ENCODE measurements around the gene KIR3DL3. TPM values are rescaled to one million over a fixed set of nuclear protein-coding genes. Genes with fewer than 3 reads are reported as not detected.
"Not testable (repeated sequence)": the region's sequence is repeated elsewhere in the genome, so short reads cannot be mapped to it uniquely, and the experiment has no call there.

KIR3DL3 gene
- not detected in 2 replicates for total RNA-seq (2021)
- not detected for Bru-seq, nascent RNA
- not detected for BruChase-seq, experiment 1, labeled RNA remaining after a 2-hour chase
- BruChase-seq, experiment 2, labeled RNA remaining after a 6-hour chase: not detected
- long read RNA-seq: 0 reads

- intact Hi-C loops (cut with micrococcal nuclease; ENCODE audit: unreplicated experiment): no loop called here
- CTCF ChIA-PET: no interaction called here
- POLR2A ChIA-PET (ENCODE audit: low non-redundant PET): no interaction called here
- no peak for TF ChIP-seq EZH2 (IDR thresholded peaks at IDR 0.05; ENCODE audit: borderline replicate concordance, low read depth, low read length, poor library complexity, severe bottlenecking)
- no peak for TF ChIP-seq CTCF (conservative IDR thresholded peaks at IDR 0.05; ENCODE audit: low read depth, low read length)
- no peak within 1 kb of the TSS for H3K27ac ChIP-seq (ENCODE audit: low read depth, low read length, poor library complexity, severe bottlenecking)
- H3K27me3 ChIP-seq (replicated peaks; ENCODE audit: insufficient read depth, low read depth, low read length, poor library complexity): peaks cover 8% of the 10 kb centered on the region
- H3K4me1 ChIP-seq (ENCODE audit: insufficient read depth, low read length, poor library complexity, severe bottlenecking): no peaks in the 10 kb centered on the region
- no peak for DNase-seq (ENCODE audit: low spot score)
- no peaks in the 10 kb centered on the region for H3K36me3 ChIP-seq (ENCODE audit: insufficient read depth, low read length, poor library complexity, severe bottlenecking)
- peaks cover 20% of the 10 kb centered on the region for H3K9me3 ChIP-seq (ENCODE audit: low read depth, low read length, poor library complexity, severe bottlenecking)
- BruUV-seq (replicated peaks): no TSS peak
- no peak within 1 kb of the TSS for H3K4me3 ChIP-seq (ENCODE audit: low read depth, low read length, poor library complexity, severe bottlenecking)
Measured at GRCh38 chr19:54724142-54724541, at the start of gene KIR3DL3. TSS of gene KIR3DL3 (plus strand) at chr19:54724442. CDS start at chr19:54724497, 55 bp downstream.

- BruUV-seq (replicated peaks); H3K4me3 ChIP-seq (ENCODE audit: low read depth, low read length, poor library complexity, severe bottlenecking); H3K9me3 ChIP-seq (ENCODE audit: low read depth, low read length, poor library complexity, severe bottlenecking); POLR2A ChIA-PET (ENCODE audit: low non-redundant PET); H3K27ac ChIP-seq (ENCODE audit: low read depth, low read length, poor library complexity, severe bottlenecking); H3K36me3 ChIP-seq (ENCODE audit: insufficient read depth, low read length, poor library complexity, severe bottlenecking); H3K4me1 ChIP-seq (ENCODE audit: insufficient read depth, low read length, poor library complexity, severe bottlenecking): not testable (repeated sequence)
- intact Hi-C loops (cut with micrococcal nuclease; ENCODE audit: unreplicated experiment): loop anchor here (5.0 kb wide), 1 partner anchor 194 kb away; no protein-coding TSS in a partner anchor
- H3K27me3 ChIP-seq (replicated peaks; ENCODE audit: insufficient read depth, low read depth, low read length, poor library complexity): peaks cover 27% of the 10 kb centered on the region
- TF ChIP-seq CTCF (conservative IDR thresholded peaks at IDR 0.05; ENCODE audit: low read depth, low read length): peak; percentile 76
- CTCF ChIA-PET: interaction anchor here (0.6 kb wide), 1 partner anchor 203 kb away, joined by 4 read pairs; the partner anchor contains the start of gene CDC42EP5
- DNase-seq (ENCODE audit: low spot score): peak; percentile 56
Measured at GRCh38 chr19:54676210-54676834, 47.9 kb upstream of the KIR3DL3 start.

GRCh38 chr19:54677217-54677616 lies 47.0 kb upstream of the KIR3DL3 start:
- H3K36me3 ChIP-seq (ENCODE audit: insufficient read depth, low read length, poor library complexity, severe bottlenecking): no peaks in the 10 kb centered on the region
- intact Hi-C loops (cut with micrococcal nuclease; ENCODE audit: unreplicated experiment): loop anchor here (5.0 kb wide), 1 partner anchor 195 kb away; no protein-coding TSS in a partner anchor
- CTCF ChIA-PET: interaction anchor here (0.6 to 0.7 kb wide), 2 partner anchors 57 to 204 kb away, joined by 4 to 6 read pairs; partner anchors contain the start of gene CDC42EP5
- no peaks in the 10 kb centered on the region for H3K9me3 ChIP-seq (ENCODE audit: low read depth, low read length, poor library complexity, severe bottlenecking)
- no TSS peak for BruUV-seq (replicated peaks)
- TF ChIP-seq CTCF (conservative IDR thresholded peaks at IDR 0.05; ENCODE audit: low read depth, low read length) (no peak), EZH2 (IDR thresholded peaks at IDR 0.05; ENCODE audit: borderline replicate concordance, low read depth, low read length, poor library complexity, severe bottlenecking) (no peak)
- H3K4me1 ChIP-seq (ENCODE audit: insufficient read depth, low read length, poor library complexity, severe bottlenecking): no peaks in the 10 kb centered on the region
- H3K4me3 ChIP-seq (ENCODE audit: low read depth, low read length, poor library complexity, severe bottlenecking): no peak overlapping the region
- no peak overlapping the region for H3K27ac ChIP-seq (ENCODE audit: low read depth, low read length, poor library complexity, severe bottlenecking)
- H3K27me3 ChIP-seq (replicated peaks; ENCODE audit: insufficient read depth, low read depth, low read length, poor library complexity): peaks cover 28% of the 10 kb centered on the region
- POLR2A ChIA-PET (ENCODE audit: low non-redundant PET): no interaction called here
- no peak for DNase-seq (ENCODE audit: low spot score)

GRCh38 chr19:54681596-54681995 lies 42.6 kb upstream of the KIR3DL3 start:
- H3K36me3 ChIP-seq (ENCODE audit: insufficient read depth, low read length, poor library complexity, severe bottlenecking); BruUV-seq (replicated peaks); POLR2A ChIA-PET (ENCODE audit: low non-redundant PET); H3K9me3 ChIP-seq (ENCODE audit: low read depth, low read length, poor library complexity, severe bottlenecking); H3K4me3 ChIP-seq (ENCODE audit: low read depth, low read length, poor library complexity, severe bottlenecking); DNase-seq (ENCODE audit: low spot score); H3K4me1 ChIP-seq (ENCODE audit: insufficient read depth, low read length, poor library complexity, severe bottlenecking); H3K27ac ChIP-seq (ENCODE audit: low read depth, low read length, poor library complexity, severe bottlenecking); intact Hi-C loops (cut with micrococcal nuclease; ENCODE audit: unreplicated experiment): not testable (repeated sequence)
- CTCF ChIA-PET: interaction anchor here (0.6 kb wide), 1 partner anchor 19 kb away, joined by 4 read pairs; no protein-coding TSS in a partner anchor
- peaks cover 31% of the 10 kb centered on the region for H3K27me3 ChIP-seq (replicated peaks; ENCODE audit: insufficient read depth, low read depth, low read length, poor library complexity)

Measured in A673 (cell line).